WTC11 (cell line): Measurements from ENCODE around the gene MICAL3. TPM values are rescaled to one million over a fixed set of nuclear protein-coding genes. Genes with fewer than 3 reads are reported as not detected.

Source experiments
- ATAC-seq: fragments of 200-7000 bp; cut with Tn5 transposase; 2 replicates; pipeline ENCODE4 v1.10.0; 2021; ENCODE audit warnings: mild to moderate bottlenecking, moderate library complexity
- CTCF ChIA-PET: fragments of 300-600 bp; sonication (Branson Sonifier 250); formaldehyde crosslinking; loops from one replicate; lab custom pipeline; 2021; ENCODE audit warnings: antibody characterized with exemption; lab: Charles Lee
- POLR2A ChIA-PET: fragments of 350-600 bp; sonication (Branson Sonifier 250); formaldehyde crosslinking; loops from one replicate; lab custom pipeline; 2021; ENCODE audit warnings: antibody characterized with exemption; lab: Charles Lee
- DNase-seq: peaks from one replicate; pipeline ENCODE4 v3.0.0; 2021; ENCODE audit warnings: low spot score
- H3K27ac Mint-ChIP-seq: 2 replicates; pipeline ENCODE4 v1.8.0; 2021; ENCODE audit warnings: mixed read lengths
- H3K27me3 Mint-ChIP-seq: 2 replicates; pipeline ENCODE4 v1.8.0; 2021; ENCODE audit warnings: low read depth, mild to moderate bottlenecking, moderate library complexity, mixed read lengths
- H3K36me3 Mint-ChIP-seq: 2 replicates; pipeline ENCODE4 v1.8.0; 2021; ENCODE audit warnings: mixed read lengths
- H3K4me1 Mint-ChIP-seq: 2 replicates; pipeline ENCODE4 v1.8.0; 2022; ENCODE audit warnings: mixed read lengths
- H3K4me3 Mint-ChIP-seq: 2 replicates; pipeline ENCODE4 v1.8.0; 2021; ENCODE audit warnings: mild to moderate bottlenecking, moderate library complexity, mixed read lengths
- H3K9me3 Mint-ChIP-seq: 2 replicates; pipeline ENCODE4 v1.8.0; 2021; ENCODE audit warnings: mixed read lengths
- CREB1 ChIP-seq: sonication (generic); formaldehyde crosslinking; IDR thresholded peaks from 2 replicates; pipeline ENCODE4 v1.8.0; 2023; ENCODE audit warnings: mild to moderate bottlenecking, missing genetic modification reagents
- ESRRA ChIP-seq: sonication (generic); formaldehyde crosslinking; IDR thresholded peaks from 2 replicates; pipeline ENCODE4 v1.8.1; 2022; ENCODE audit warnings: mild to moderate bottlenecking, missing genetic modification reagents, borderline replicate concordance
- GRHL2 ChIP-seq: fragments of 250-450 bp; sonication (Bioruptor Pico); IDR thresholded peaks from 2 replicates; pipeline ENCODE4 v1.8.0; 2022; ENCODE audit warnings: mild to moderate bottlenecking, moderate library complexity; ENCODE audit not compliant: insufficient replicate concordance, severe bottlenecking
- HMGA2 ChIP-seq: fragments of 250-450 bp; sonication (Bioruptor Pico); IDR thresholded peaks from 2 replicates; pipeline ENCODE4 v1.4.0; 2021; ENCODE audit warnings: mild to moderate bottlenecking, moderate library complexity
- HMGXB4 ChIP-seq: sonication (generic); formaldehyde crosslinking; IDR thresholded peaks from 2 replicates; pipeline ENCODE4 v1.8.1; 2023; ENCODE audit warnings: mild to moderate bottlenecking, moderate library complexity, missing genetic modification reagents
- IRF1 ChIP-seq: sonication (generic); formaldehyde crosslinking; IDR thresholded peaks from 2 replicates; pipeline ENCODE4 v1.8.0; 2023; ENCODE audit warnings: missing genetic modification reagents
- JUN ChIP-seq: sonication (generic); formaldehyde crosslinking; IDR thresholded peaks from 2 replicates; pipeline ENCODE4 v1.8.0; 2023; ENCODE audit warnings: mild to moderate bottlenecking, missing genetic modification reagents
- NR3C1 ChIP-seq: sonication (generic); formaldehyde crosslinking; conservative IDR thresholded peaks from 2 replicates; pipeline ENCODE4 v1.8.1; 2023; ENCODE audit warnings: low read depth, mild to moderate bottlenecking, missing genetic modification reagents
- PRDM15 ChIP-seq: sonication (generic); formaldehyde crosslinking; IDR thresholded peaks from 2 replicates; pipeline ENCODE4 v1.8.0; 2022; ENCODE audit warnings: missing genetic modification reagents
- PRRX2 ChIP-seq: fragments of 250-450 bp; sonication (Bioruptor Pico); IDR thresholded peaks from 2 replicates; pipeline ENCODE4 v1.8.0; 2021; ENCODE audit warnings: mild to moderate bottlenecking
- SP1 ChIP-seq: sonication (generic); formaldehyde crosslinking; conservative IDR thresholded peaks from 2 replicates; pipeline ENCODE4 v1.8.1; 2022; ENCODE audit warnings: missing genetic modification reagents
- STAT6 ChIP-seq: sonication (generic); formaldehyde crosslinking; conservative IDR thresholded peaks from 2 replicates; pipeline ENCODE4 v1.8.1; 2023; ENCODE audit warnings: mild to moderate bottlenecking, low read depth, missing genetic modification reagents, moderate library complexity
- ZNF317 ChIP-seq: sonication (generic); formaldehyde crosslinking; IDR thresholded peaks from 2 replicates; pipeline ENCODE4 v1.8.1; 2023; ENCODE audit warnings: low read depth, mild to moderate bottlenecking, moderate library complexity, missing genetic modification reagents, borderline replicate concordance
- ZNF396 ChIP-seq: fragments of 250-450 bp; sonication (Bioruptor Pico); IDR thresholded peaks from 2 replicates; pipeline ENCODE4 v1.8.0; 2021; ENCODE audit warnings: mild to moderate bottlenecking, moderate library complexity, borderline replicate concordance
- total RNA-seq: library from RNA; stranded (reverse); gene quantifications from 3 replicates; pipeline ENCODE4 v1.2.3, GENCODE V29; 2021
- TF ChIP-seq, protein P1 (sequence below): fragments of 250-450 bp; sonication (Bioruptor Pico); IDR thresholded peaks from 2 replicates; pipeline ENCODE4 v1.9.0; 2021; ENCODE audit warnings: mild to moderate bottlenecking
- TF ChIP-seq, protein P2 (sequence below): sonication (generic); formaldehyde crosslinking; IDR thresholded peaks from 2 replicates; pipeline ENCODE4 v1.8.0; 2022; ENCODE audit warnings: mild to moderate bottlenecking, missing genetic modification reagents

The MICAL3 gene
- total RNA-seq, 1 experiment from 2014 or later, result 41.2 TPM

GRCh38 chr22:17963015-17963414, 61.3 kb downstream of the MICAL3 start (continued):
- TF ChIP-seq HMGA2 (CRISPR knock-in tag) (no peak), CREB1 (CRISPR knock-in tag) (no peak), IRF1 (CRISPR knock-in tag) (no peak), PRRX2 (CRISPR knock-in tag) (no peak), PRDM15 (no peak), NR3C1 (no peak), ZNF317 (CRISPR knock-in tag) (no peak), SP1 (CRISPR knock-in tag) (no peak)
- TF ChIP-seq, protein P1, sequence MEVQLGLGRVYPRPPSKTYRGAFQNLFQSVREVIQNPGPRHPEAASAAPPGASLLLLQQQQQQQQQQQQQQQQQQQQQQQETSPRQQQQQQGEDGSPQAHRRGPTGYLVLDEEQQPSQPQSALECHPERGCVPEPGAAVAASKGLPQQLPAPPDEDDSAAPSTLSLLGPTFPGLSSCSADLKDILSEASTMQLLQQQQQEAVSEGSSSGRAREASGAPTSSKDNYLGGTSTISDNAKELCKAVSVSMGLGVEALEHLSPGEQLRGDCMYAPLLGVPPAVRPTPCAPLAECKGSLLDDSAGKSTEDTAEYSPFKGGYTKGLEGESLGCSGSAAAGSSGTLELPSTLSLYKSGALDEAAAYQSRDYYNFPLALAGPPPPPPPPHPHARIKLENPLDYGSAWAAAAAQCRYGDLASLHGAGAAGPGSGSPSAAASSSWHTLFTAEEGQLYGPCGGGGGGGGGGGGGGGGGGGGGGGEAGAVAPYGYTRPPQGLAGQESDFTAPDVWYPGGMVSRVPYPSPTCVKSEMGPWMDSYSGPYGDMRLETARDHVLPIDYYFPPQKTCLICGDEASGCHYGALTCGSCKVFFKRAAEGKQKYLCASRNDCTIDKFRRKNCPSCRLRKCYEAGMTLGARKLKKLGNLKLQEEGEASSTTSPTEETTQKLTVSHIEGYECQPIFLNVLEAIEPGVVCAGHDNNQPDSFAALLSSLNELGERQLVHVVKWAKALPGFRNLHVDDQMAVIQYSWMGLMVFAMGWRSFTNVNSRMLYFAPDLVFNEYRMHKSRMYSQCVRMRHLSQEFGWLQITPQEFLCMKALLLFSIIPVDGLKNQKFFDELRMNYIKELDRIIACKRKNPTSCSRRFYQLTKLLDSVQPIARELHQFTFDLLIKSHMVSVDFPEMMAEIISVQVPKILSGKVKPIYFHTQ, result no peak

GRCh38 chr22:17962168-17962567, 62.2 kb downstream of the MICAL3 start:
- TF ChIP-seq CREB1 (CRISPR knock-in tag), result no peak
- no peak for TF ChIP-seq GRHL2
- TF ChIP-seq, protein P1, result no peak
- TF ChIP-seq, all 79 proteins: peak for 0
- CTCF ChIA-PET, result interaction anchor here (1.0 to 1.8 kb wide), 3 partner anchors 18 to 177 kb away, joined by 3 to 6 read pairs (median 3); no protein-coding TSS in a partner anchor
- DNase-seq (no peak), ATAC-seq (no peak)
- peaks cover 26% of the 10 kb centered on the region for H3K4me1 Mint-ChIP-seq
- no peaks in the 10 kb centered on the region; the same call in 1 of the 2 replicates for H3K36me3 Mint-ChIP-seq
- H3K4me3 Mint-ChIP-seq, result no peak overlapping the region
- POLR2A ChIA-PET, result no interaction called here
- H3K27ac Mint-ChIP-seq, result peak overlapping the region; percentile 14; the same call in 1 of the 2 replicates
- H3K27me3 Mint-ChIP-seq, result no peaks in the 10 kb centered on the region
- no peaks in the 10 kb centered on the region for H3K9me3 Mint-ChIP-seq

GRCh38 chr22:17961446-17961729, 63.0 kb downstream of the MICAL3 start:
- ChIA-PET POLR2A (interaction anchor here (0.5 kb wide), 1 partner anchor 32 kb away, joined by 4 read pairs; no protein-coding TSS in a partner anchor), CTCF (interaction anchor here (0.9 to 1.3 kb wide), 3 partner anchors 51 to 176 kb away, joined by 3 to 5 read pairs (median 3); no protein-coding TSS in a partner anchor)
- no peak for TF ChIP-seq JUN (CRISPR knock-in tag)
- no peak for TF ChIP-seq HMGXB4
- no peak for TF ChIP-seq ESRRA (CRISPR knock-in tag)
- no peak for TF ChIP-seq STAT6 (CRISPR knock-in tag)
- TF ChIP-seq ZNF396 (CRISPR knock-in tag), result no peak
- TF ChIP-seq, protein P2, sequence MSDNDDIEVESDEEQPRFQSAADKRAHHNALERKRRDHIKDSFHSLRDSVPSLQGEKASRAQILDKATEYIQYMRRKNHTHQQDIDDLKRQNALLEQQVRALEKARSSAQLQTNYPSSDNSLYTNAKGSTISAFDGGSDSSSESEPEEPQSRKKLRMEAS (CRISPR knock-in tag), result no peak
- no peaks in the 10 kb centered on the region; the same call in 1 of the 2 replicates for H3K36me3 Mint-ChIP-seq
- H3K9me3 Mint-ChIP-seq, result no peaks in the 10 kb centered on the region
- no peak overlapping the region for H3K27ac Mint-ChIP-seq
- H3K27me3 Mint-ChIP-seq, result no peaks in the 10 kb centered on the region
- no peak for DNase-seq
- H3K4me3 Mint-ChIP-seq, result no peak overlapping the region
- peaks cover 26% of the 10 kb centered on the region for H3K4me1 Mint-ChIP-seq
- ATAC-seq, result no peak
